ENCODE data around the gene FAM120A.
"Not testable (repeated sequence)": the region's sequence is repeated elsewhere in the genome, so short reads cannot be mapped to it uniquely, and the experiment has no call there.

FAM120A gene

DNA sequence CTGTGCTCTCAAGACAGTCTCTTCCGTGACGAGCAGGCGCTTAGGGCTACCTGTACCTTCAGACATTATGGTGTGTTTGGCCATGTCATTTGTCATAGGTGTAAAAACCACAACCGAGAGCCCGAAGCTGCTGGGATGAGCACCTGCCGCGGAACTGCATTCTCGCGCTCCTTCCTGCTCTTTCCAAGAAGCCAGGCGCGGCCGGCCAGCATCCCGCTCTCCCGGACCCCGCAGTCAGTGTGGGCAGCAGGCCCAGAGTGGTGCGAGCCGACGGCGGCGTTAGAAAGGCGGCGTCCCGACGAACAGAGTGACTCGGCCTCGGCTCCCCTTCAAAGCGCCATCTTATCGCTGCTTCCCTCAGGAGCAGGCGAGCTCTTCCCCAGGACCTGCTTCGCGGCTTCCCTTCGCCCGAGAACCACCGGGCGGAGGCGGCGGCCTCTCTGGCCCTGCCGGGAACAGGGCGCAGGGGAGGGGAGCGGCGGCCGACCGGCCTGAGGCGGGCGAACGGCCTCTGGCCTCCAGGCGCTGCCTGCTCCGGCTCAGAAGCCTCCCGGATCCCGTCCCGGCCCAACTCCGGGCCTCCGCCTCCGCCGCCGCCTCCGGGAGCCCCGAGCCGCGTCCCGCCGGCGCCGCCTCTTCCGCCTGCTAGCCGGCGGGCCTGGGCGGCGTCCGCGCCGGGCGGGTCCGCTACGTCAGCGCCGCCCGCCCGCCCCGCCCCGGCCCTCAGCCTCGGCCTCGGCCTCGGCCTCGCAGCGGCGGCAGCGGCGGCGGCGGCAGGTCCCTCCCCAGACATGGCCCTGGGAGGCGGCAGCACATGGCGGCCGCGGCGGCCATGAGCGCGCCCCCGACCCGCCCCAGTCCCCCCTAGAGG, at the start of gene FAM120A:
TSS of gene FAM120A (plus strand) at position 741 of the 871 bp plus-strand sequence. CDS start 231 bp downstream, outside the sequence.
- peak; percentile 35 to 66 (median 52) for DNase-seq (ENCODE audit: low read depth in 2 of 3, low spot score in 1 of 3)

- DNase-seq (ENCODE audit: low read depth in 2 of 3, low spot score in 1 of 3): no peak
These were observed 45.1 kb upstream of the FAM120A start for GRCh38 chr9:93406371-93406770.

DNA sequence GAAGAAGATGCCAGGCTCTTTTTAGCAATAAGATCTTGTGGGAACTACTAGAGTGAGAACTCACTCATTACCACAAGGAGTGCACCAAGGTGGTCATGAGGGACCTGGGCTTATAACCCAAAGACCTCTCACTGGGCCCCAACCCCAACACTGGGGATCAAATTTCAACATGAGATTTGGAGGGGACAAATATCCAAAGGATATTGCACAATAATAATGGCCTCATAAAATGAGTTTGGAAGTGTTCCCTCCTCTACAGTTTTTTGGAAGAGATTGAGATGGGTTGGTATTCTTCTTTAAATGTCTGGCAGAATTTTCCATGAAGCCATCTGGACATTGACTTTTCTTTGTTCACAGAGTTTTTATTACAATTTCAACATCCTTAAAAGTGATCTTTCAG, 38.0 kb upstream of the FAM120A start:
- DNase-seq (ENCODE audit: low read depth in 2 of 3, low spot score in 1 of 3): no peak

DNA sequence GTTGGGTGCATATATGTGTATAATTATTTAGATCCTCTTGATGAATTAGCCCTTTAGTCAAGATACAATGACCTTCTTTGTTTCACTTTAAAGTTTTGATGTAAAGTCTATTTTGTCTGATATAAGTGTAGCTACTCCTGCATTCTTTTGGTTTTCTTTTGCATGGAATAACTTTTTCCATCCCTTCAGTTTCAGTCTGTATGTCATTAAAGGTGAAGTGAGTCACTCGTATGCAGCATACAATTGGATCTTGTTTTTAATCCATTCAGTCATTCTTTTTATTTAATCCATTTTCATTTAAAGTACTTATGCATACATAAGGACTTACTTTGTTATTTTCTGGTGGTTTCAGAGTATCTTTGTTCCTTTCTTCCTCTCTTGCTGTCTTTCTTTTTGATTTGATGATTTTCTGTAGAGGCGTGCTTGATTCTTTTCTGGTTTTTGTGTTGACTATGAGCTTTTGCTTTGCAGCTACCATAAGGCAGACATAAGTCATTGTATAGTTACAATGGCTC, 36.3 kb upstream of the FAM120A start:
- DNase-seq (ENCODE audit: low read depth in 2 of 3, low spot score in 1 of 3): no peak

DNA sequence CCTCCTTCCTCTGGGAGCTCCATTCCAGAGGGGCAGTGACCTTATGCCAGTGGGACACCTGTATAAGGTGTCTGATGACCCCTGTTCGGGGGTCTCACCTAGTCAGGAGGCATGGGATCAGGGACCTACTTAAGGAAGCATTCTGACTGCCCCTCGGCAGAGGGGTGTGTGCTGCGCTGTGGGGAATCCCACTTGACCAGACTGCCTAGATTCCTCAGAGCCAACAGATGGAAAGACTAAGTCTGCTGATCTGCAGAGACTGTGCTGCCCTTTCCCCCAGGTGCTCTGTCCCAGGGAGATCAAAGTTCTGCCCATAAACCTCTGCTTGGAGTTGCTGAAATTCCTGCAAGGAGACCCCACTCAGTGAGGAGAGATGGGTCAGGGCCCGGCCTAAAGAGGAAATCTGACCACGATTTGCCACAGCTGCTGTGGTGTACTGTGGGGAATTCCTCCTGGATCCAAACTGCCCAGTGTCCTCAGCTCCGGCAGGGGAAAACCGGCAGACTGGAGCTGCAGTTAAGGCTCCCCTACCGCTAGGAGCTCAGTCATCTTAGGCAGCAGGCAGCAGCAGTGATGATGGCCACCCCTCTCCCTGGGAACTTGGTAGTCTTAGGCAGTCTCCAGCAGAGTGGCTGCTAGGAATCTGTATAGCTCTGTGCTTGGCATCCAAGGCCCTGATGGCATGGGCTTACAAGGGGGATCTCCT, 34.8 kb upstream of the FAM120A start:
- no peak for DNase-seq (ENCODE audit: low read depth in 2 of 3, low spot score in 1 of 3)

DNA sequence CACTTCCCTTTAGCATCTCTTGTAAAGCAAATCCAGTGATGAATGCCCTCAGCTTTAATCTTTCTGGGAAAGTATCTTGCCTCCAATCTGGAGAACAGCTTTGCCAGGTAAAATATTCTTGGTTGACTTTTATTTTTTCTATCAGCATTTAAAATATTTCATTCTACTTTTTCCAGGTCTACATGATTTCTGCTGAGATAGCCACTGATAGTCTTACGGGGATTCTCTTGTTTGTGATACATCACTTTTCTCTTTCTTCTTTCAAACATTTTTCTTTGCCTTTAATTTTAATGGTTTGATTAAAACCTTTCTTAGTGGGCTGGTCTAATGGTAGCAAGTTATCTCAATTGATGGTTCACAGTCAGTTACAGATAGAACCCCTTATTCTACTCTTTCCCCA, 33.9 kb upstream of the FAM120A start:
- DNase-seq (ENCODE audit: low read depth in 2 of 3, low spot score in 1 of 3): no peak

GRCh38 chr9:93419023-93419422, 32.5 kb upstream of the FAM120A start:
- DNase-seq (ENCODE audit: low read depth in 2 of 3, low spot score in 1 of 3): no peak

DNA sequence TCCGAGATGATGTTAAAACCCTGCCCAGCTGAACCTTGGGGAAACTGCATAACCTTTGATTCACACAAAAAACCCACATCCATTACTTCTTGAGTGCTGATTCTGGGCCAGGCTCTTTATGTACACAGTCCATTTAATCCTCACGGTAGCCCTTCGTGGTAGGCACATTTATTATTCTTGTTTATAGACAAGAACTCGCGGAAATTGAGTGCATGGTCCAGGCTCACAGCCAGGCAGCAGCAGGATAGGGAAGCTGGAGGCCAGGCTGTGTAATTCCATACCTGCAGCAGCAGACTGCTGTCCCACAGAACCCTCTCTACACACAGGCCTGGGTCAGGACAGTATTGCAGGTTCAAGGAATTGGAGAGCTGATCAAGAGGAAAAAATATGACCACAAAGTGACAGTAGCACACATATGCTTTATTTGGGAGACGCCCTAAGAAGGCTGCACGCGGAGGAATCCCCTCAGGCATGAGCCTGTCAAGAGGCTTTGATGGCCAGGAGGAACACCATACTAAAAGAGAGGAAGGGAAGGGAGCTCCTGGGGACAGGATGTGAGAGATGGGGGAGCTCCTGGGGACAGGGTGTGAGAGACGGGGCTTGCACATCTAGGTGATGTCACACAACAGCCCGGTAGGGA, 28.4 kb upstream of the FAM120A start:
- DNase-seq (ENCODE audit: low read depth in 2 of 3, low spot score in 1 of 3): no peak

DNA sequence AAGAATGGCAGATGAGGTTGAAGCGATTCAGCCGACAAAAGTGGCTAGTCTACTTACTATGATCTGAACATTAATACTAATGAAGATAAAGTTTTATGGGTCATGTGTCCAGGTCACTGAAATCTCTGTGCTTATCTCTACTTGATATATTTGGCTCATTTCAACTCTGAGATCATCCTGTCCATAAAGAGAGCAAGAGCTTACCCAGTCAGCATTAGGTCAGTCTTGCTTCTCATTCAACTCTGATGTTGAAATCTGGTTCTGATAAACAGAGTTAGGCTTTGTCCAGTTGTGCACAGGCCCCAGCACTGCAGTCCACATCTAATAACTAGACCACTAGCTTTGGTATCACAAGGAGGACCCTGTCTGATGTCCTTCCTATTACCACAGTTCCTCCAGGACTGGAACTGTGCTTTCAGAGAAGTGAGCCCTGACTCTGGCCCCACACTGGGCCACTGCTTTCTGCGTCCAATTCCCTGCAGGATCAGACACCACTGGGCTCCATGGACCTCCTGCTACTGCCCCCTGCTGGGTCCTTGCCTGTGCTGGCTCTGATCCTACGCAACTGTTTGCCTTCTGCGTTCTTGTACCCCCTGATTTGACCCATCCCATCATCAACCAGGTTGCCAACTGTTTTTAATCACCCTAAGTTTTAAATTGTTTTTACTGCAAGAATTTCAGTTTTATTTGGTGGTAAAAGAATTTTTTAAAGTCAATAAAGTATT, 23.7 kb upstream of the FAM120A start:
- DNase-seq (ENCODE audit: low read depth in 2 of 3, low spot score in 1 of 3): no peak

DNA sequence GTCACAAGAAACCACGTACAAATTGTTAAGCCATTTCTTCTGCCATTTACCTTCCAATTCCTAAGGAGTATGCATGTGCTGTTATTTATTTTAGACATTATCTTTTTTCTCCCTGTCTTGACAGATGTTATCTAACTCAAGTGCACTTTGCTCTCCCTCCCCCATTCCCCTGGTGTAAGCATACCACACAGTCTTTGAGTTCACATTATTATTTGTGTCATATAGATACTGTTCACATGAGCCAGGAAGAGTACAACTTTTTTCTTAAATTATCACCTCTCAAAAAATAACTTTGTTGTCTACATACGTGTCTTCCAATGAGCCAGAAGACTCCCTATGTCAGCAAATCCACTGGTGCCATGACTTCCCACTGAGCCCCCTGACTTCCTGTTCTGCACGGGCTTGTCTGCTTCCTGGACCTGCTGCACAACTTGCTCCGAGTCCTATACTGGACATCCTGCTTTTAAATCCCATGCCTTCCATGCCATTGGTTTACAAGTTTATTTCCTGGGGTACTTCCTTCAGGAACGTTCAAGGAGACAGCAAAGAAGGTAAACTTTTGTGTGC, 19.9 kb upstream of the FAM120A start:
- DNase-seq (ENCODE audit: low read depth in 2 of 3, low spot score in 1 of 3): no peak

DNA sequence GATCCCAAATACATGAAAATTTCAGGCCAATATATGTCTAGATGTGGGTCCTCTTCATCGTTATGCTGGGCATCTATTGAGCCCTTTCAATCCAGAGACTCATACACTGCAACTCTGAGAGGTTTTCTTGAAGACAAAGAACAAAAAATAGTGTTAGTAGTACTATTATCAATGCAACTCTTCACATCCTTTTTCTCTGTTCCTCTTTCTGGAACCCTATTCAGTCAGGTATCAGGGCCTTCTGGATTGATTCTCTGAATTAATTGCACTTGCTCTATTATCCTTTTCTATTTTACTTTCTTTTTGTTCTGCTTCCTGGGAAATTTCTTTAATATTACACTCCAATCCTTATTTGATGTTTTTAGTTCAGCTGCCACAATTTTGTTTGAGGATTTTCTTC, 18.5 kb upstream of the FAM120A start:
- DNase-seq (ENCODE audit: low read depth in 2 of 3, low spot score in 1 of 3): no peak

- DNase-seq (ENCODE audit: low read depth in 2 of 3, low spot score in 1 of 3): no peak
These were observed 17.4 kb upstream of the FAM120A start for GRCh38 chr9:93434056-93434455.

- DNase-seq (ENCODE audit: low read depth in 2 of 3, low spot score in 1 of 3): no peak
These were observed 16.1 kb upstream of the FAM120A start for GRCh38 chr9:93435386-93435785.

GRCh38 chr9:93436218-93436617, 15.3 kb upstream of the FAM120A start:
- DNase-seq (ENCODE audit: low read depth in 2 of 3, low spot score in 1 of 3): no peak

- no peak for DNase-seq (ENCODE audit: low read depth in 2 of 3, low spot score in 1 of 3)
These were observed 14.7 kb upstream of the FAM120A start for GRCh38 chr9:93436655-93437407.

- no peak for DNase-seq (ENCODE audit: low read depth in 2 of 3, low spot score in 1 of 3)
These were observed 13.5 kb upstream of the FAM120A start for GRCh38 chr9:93437996-93438395.

- DNase-seq (ENCODE audit: low read depth in 2 of 3, low spot score in 1 of 3): not testable (repeated sequence)
These were observed 12.2 kb upstream of the FAM120A start for GRCh38 chr9:93439301-93439700.

GRCh38 chr9:93440896-93441580, 10.4 kb upstream of the FAM120A start:
- no peak for DNase-seq (ENCODE audit: low read depth in 2 of 3, low spot score in 1 of 3)

GRCh38 chr9:93446073-93446472, 5.4 kb upstream of the FAM120A start:
- DNase-seq (ENCODE audit: low read depth in 2 of 3, low spot score in 1 of 3): no peak

Measured in stimulated activated CD4-positive, alpha-beta T cell treated with anti-CD3 and anti-CD28 coated beads, Interleukin-12 subunit alpha, Interleukin-12 subunit beta, amount 100 ng/mL, for 48 hours (primary cell).